ENCODE results near the gene DNAJC24. TPM values are rescaled to one million over a fixed set of nuclear protein-coding genes. Genes with fewer than 3 reads are reported as not detected.

DNAJC24 gene
- total and polyA plus RNA-seq, 2 experiments from 2014 or later = 20.3 to 21.3 TPM

Other genes starting within 250 kb of the DNAJC24 start
- gene DCDC1, start 121 bp upstream of the DNAJC24 start, total RNA-seq (2014; rRNA removed; shearing (Covaris generic)) = 0.27 and 0.56 TPM in 2 replicates
- gene DCDC1, start 121 bp upstream of the DNAJC24 start, polyA plus RNA-seq (2016; fragmentation: Nextera tagmentation; extraction: Ambion mirVana) = 0.21 and 0.58 TPM in 2 replicates
- gene IMMP1L, start 139.8 kb downstream of the DNAJC24 start, total RNA-seq (2014; rRNA removed; shearing (Covaris generic)) = 23.9 and 43.3 TPM in 2 replicates
- 154 and 160 TPM in 2 replicates for gene IMMP1L, start 139.8 kb downstream of the DNAJC24 start, polyA plus RNA-seq (2016; fragmentation: Nextera tagmentation; extraction: Ambion mirVana)
- gene ELP4, start 139.9 kb downstream of the DNAJC24 start, total RNA-seq (2014; rRNA removed; shearing (Covaris generic)) = 37.1 and 38.3 TPM in 2 replicates
- 28.2 and 37.3 TPM in 2 replicates for gene ELP4, start 139.9 kb downstream of the DNAJC24 start, polyA plus RNA-seq (2016; fragmentation: Nextera tagmentation; extraction: Ambion mirVana)

All from GM23338 (cell line).